Measurements from ENCODE around the gene ATXN2L.

DNA sequence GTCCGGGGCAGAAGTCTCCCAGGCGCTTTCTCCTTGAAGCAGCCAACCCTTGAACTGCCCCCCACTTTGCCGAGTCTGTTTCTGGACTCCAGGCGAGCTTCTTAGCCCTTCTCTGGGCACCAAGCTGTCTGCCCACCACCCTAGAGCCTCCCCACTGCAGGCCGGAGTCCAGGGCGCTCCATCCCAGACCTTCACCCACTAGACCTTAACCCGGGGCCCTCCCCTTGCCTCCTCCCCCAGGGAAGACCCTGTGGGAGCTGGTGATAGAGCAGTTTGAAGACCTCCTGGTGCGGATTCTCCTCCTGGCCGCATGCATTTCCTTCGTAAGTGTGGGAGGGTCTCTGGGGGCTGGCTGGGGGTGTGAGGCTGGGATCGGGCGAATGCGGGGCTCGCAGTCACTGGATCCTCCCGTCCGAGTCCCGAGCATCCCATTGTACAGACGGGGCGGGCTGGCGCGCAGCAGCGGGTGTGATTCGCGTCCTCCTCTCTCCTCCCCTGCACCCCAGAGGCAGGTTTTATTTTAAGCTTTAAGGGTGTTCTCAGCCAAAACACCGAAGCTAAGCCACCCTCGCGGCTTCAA, 56.6 kb downstream of the ATXN2L start:
- TF ChIP-seq, protein P1, sequence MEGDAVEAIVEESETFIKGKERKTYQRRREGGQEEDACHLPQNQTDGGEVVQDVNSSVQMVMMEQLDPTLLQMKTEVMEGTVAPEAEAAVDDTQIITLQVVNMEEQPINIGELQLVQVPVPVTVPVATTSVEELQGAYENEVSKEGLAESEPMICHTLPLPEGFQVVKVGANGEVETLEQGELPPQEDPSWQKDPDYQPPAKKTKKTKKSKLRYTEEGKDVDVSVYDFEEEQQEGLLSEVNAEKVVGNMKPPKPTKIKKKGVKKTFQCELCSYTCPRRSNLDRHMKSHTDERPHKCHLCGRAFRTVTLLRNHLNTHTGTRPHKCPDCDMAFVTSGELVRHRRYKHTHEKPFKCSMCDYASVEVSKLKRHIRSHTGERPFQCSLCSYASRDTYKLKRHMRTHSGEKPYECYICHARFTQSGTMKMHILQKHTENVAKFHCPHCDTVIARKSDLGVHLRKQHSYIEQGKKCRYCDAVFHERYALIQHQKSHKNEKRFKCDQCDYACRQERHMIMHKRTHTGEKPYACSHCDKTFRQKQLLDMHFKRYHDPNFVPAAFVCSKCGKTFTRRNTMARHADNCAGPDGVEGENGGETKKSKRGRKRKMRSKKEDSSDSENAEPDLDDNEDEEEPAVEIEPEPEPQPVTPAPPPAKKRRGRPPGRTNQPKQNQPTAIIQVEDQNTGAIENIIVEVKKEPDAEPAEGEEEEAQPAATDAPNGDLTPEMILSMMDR (conservative IDR thresholded peaks at IDR 0.05; ENCODE audit: low read depth, low read length) = no peak
- TF ChIP-seq EZH2 (IDR thresholded peaks at IDR 0.05; ENCODE audit: borderline replicate concordance, low read depth, low read length, poor library complexity, severe bottlenecking) = no peak

All from A673 (cell line).